ENCODE measurements around the gene TIE1.

Gene TIE1

GRCh38 chr1:43312663-43313515, 12.1 kb downstream of the TIE1 start:
- no peak for DNase-seq

GRCh38 chr1:43313771-43314170, 13.0 kb downstream of the TIE1 start:
- no peak for DNase-seq

- DNase-seq: no peak
These were observed 13.5 kb downstream of the TIE1 start for GRCh38 chr1:43314233-43314632.

DNA sequence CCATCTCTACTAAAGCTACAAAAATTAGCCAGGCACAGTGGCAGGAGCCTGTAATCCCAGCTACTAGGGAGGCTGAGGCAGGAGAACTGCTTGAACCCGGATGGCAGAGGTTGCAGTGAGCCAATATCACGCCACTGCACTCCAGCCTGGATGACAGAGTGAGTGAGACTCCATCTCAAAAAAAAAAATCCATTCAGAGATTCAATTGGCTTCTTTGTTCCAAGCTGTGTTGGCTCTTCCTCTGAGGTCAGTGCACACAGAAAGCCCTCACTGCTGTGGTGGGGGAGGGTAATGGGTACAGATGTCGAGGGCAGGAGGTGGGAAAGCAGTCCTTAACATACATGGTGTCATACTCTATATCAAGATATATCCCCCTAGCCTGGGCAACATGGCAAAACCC, 14.7 kb downstream of the TIE1 start:
- no peak for DNase-seq

DNA sequence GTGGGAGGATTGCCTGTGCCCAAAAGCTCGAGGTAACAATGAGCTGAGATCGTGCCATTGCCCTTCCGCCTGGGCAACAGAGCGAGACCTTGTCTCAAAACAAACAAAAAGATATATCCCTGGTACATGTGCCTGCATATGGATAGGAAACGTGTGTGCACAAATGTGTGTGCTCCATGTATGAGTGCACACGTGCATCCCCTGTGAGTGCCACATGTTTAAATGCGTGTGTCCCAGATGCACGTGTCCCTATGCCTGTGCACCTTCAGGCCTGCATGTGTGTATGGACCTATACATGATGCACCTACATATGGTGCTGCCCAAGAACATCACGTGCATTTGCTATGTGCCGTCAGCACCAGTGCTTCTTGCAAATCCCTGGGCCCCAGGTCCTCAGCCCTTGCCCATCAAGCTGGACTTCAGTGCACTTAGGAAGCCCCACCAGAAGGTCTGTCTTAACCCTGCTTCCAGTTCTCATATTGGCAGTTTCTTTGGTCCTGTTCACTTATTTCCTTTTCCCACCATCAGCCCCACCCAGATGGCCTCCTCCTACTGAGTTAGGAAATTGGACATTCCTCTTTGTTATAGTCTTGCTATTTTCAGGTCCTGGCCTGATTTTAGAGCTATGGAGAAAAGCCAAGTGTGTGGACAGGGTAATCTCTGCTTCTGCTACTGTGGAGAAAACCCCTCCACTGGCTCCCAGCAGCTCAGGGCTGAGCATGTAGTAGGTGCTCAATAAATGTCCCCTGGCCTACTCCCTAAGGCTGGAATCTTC, 15.4 kb downstream of the TIE1 start:
- DNase-seq: no peak

GRCh38 chr1:43316738-43317520, 16.1 kb downstream of the TIE1 start:
- no peak for DNase-seq

DNA sequence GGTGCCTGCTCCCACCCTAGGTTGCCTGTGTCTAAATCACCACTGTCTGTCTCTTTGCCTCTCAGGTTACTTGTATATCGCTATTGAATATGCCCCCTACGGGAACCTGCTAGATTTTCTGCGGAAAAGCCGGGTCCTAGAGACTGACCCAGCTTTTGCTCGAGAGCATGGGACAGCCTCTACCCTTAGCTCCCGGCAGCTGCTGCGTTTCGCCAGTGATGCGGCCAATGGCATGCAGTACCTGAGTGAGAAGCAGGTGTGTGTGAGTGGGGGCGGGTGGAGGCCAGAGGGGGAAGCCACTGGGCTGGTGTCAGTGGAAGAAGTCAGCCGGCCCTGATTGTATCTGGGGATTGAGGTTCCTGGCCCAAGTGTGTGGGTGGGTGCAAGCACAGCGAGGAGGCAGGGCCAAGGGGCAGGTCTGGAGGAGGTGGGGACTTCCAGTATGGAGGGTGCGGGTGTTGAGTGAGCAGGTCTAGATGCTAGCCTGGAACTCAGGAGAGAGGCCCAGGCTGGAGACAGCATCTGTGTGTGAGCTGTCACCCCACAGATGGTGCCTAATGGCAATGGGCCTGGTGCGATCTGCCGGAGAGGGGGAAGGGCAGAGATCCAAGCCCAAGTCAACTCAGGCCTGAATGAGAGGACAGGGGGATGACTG, 17.2 kb downstream of the TIE1 start:
- no peak for DNase-seq

GRCh38 chr1:43318831-43319230, 18.0 kb downstream of the TIE1 start:
- no peak for DNase-seq

- DNase-seq: no peak
These were observed 18.5 kb downstream of the TIE1 start for GRCh38 chr1:43319288-43319687.

DNA sequence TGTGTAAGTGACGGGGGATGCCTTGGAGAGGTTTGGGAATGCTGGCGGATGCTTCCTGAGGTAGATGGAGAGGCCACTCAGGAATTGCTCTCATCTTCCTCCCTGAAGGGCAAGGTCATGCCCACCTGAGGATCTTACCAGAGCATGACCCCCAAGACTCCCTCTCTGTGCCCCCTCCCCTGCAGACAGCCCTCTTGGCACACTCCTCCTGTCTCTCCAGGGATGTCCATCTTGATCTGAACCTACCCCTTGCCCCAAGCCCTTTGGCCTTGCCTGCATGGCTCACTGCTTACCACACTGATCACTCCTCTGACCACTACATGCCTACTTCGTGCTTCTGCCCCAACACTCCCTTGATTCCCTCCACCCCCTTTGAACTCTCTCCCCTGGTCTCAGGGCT, 19.0 kb downstream of the TIE1 start:
- no peak for DNase-seq

DNA sequence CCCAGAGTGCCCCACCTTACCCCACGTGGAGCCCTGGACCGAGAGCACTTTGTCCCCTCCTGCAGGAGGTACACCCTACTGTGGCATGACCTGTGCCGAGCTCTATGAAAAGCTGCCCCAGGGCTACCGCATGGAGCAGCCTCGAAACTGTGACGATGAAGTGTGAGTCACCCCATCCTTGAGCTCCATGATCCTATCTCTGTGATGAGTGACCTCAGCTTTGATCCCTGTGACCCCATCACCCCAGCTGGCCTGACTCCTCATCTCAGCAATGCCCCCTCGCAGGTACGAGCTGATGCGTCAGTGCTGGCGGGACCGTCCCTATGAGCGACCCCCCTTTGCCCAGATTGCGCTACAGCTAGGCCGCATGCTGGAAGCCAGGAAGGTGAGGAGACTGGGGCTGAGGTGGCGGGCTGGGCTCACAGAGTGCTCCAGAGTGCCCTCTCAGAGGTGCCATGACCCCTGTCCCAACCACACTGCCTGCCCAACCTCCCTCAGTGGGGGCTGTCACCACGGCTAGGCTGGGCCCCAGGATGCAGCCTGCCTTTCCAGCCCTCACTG, 20.6 kb downstream of the TIE1 start:
- no peak for DNase-seq

- DNase-seq: no peak
These were observed 21.7 kb downstream of the TIE1 start for GRCh38 chr1:43322506-43322905.

- DNase-seq: no peak
These were observed 24.0 kb downstream of the TIE1 start for GRCh38 chr1:43324810-43325209.

- DNase-seq: no peak
These were observed 24.6 kb downstream of the TIE1 start for GRCh38 chr1:43325381-43325780.

- DNase-seq: no peak
These were observed 26.9 kb downstream of the TIE1 start for GRCh38 chr1:43327549-43328292.

DNA sequence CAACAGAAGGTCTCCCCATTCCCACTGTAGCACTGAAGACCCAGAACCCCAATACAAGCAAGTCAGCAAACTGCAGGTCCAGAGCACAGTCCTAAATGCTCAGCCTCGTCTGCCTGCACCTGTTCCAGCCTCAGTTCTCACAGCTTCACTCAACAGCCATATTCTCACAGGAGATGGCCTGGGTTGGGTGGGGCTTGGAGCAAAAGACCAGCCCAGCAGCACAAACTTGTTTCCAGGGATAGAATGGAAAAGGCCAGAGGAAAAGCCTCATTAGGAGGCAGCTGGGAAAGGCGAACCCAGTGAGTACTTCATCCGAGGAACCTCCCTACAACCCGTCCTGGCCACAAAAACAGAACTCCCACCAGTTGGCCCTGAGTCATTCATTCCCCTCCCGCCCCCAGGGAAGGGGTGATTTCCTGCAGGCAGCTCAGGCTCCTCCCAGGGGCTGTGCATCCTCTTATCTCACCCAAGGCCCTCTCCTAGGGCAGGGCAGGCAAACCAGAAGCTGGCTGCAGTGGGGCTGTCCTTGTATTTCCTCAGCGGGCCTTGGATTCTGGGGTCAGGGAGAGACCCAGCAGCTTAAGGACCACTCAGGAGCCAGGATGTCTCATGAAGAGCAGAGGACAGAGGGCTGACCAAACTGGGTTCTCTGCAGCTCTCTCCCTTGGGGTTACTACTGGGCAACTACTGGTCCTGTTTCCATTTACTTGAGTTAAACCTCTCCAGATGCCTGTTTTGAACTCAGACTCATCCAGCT, 29.4 kb downstream of the TIE1 start:
- no peak for DNase-seq

GRCh38 chr1:43331688-43332087, 30.9 kb downstream of the TIE1 start:
- no peak for DNase-seq

DNA sequence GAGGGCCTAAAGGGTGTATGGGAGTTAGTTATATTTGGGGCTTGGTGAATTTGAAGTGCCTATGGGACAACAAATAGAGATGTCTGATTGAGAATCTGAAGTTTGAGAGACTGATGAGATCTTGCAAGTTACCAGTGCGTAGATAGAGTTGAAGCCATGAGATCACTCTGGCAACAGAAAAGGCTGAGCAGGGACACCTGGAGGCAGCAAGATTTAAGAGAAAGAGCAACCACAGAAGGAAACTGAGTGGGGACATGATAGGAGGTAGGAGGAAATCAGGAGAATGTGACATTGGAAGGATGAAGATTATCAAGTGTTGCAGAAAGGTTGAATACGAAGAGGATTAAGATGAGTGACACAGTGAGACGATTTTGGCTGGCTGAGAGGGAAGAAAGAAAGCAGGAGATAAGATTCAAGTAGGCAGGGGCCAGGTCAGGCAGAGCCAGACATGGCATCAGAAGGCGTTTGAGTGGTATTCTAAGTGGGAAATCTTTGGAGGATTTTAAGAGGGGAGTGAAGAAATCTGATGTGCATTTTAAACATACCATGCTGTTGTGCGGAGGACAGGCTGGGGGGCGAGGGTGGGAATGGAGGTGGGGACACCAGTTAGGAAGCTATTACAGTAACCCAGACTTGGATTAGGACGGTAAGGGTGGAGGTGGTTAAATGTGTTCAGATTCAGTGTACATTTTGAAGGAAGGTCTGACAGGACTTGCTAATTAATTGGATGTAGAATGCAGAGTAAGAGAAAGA, 33.8 kb downstream of the TIE1 start:
- no peak for DNase-seq

- no peak for DNase-seq
These were observed 36.8 kb downstream of the TIE1 start, which contains the start of gene MPL for GRCh38 chr1:43337588-43337987. MPL (plus strand) TSS chr1:43337818; CDS start chr1:43337849, 31 bp downstream.

- no peak for DNase-seq
These were observed 37.2 kb downstream of the TIE1 start for GRCh38 chr1:43338001-43338400.

Measured in NCI-H2081 (cell line).